Heart right ventricle (tissue), 16 donors: ENCODE results near the gene RFFL. TPM values are rescaled to one million over a fixed set of nuclear protein-coding genes. Genes with fewer than 3 reads are reported as not detected.
"Not testable (repeated sequence)": the region's sequence is repeated elsewhere in the genome, so short reads cannot be mapped to it uniquely, and the experiment has no call there.

Experiments used
- ATAC-seq, 8 donors: fragments of 200-7000 bp; cut with Tn5 transposase; one replicate each; pipeline ENCODE4 v1.9.1; 2020; ENCODE audit warnings: mild to moderate bottlenecking in 8 of 8, moderate library complexity in 8 of 8, moderate number of reproducible peaks in 1 of 8
- DNase-seq, 2 donors: peaks; one replicate each; pipeline ENCODE4 v3.0.0-alpha.2; 2020
- H3K27ac ChIP-seq, 10 donors: fragments of 200-600 bp; sonication (generic) in 2 of 10; one replicate each; pipeline versions ENCODE4 v1.5.0 to v1.8.0; 2020 to 2022; ENCODE audit warnings: mild to moderate bottlenecking in 3 of 10
- H3K27me3 ChIP-seq, 7 donors: fragments of 200-600 bp; one replicate each; pipeline ENCODE4 v1.8.0; 2021 to 2022; ENCODE audit warnings: mild to moderate bottlenecking in 2 of 7
- H3K36me3 ChIP-seq, 9 donors: fragments of 200-600 bp; sonication (generic) in 1 of 9; one replicate each; pipeline versions ENCODE4 v1.5.0 to v1.8.0; 2020 to 2022; ENCODE audit warnings: mild to moderate bottlenecking in 2 of 9
- H3K4me1 ChIP-seq, 9 donors: fragments of 200-600 bp; sonication (generic) in 1 of 9; one replicate each; pipeline versions ENCODE4 v1.5.0 to v1.8.0; 2020 to 2022; ENCODE audit warnings: mild to moderate bottlenecking in 4 of 9
- H3K4me3 ChIP-seq, 10 donors: fragments of 200-600 bp; sonication (generic) in 2 of 10; one replicate each; pipeline versions ENCODE4 v1.5.0 to v1.8.0; 2020 to 2022; ENCODE audit warnings: mild to moderate bottlenecking in 7 of 10, moderate library complexity in 2 of 10
- H3K9me3 ChIP-seq, 11 donors: fragments of 200-600 bp in 10 of 11; sonication (generic) in 2 of 11; one replicate each; pipeline versions ENCODE4 v1.5.0 to v1.8.0; 2013 to 2022; ENCODE audit warnings: mild to moderate bottlenecking in 2 of 11, control low read depth in 1 of 11, moderate library complexity in 1 of 11
- WGBS, 2 donors: extraction: QIAGEN DNeasy Blood & Tissue Kit; methylation state at CpG; one replicate each; pipeline ENCODE4 v1.1.7; 2013; ENCODE audit warnings: inconsistent platforms in 1 of 2; 5-methylcytosine and 5-hydroxymethylcytosine counted together
- intact Hi-C, 10 donors: fragments of 100-400 bp; cut with DNase I; formaldehyde crosslinking; loops; one replicate each; pipeline versions ENCODE4 v1.11.1 to v1.14.2; 2022
- long read RNA-seq, 3 donors: library from polyadenylated mRNA; unstranded; transcript quantifications; one replicate each; pipeline ENCODE4 v2.0.0, GENCODE V29; 2020 to 2021
- polyA plus RNA-seq, 2 donors: library from polyadenylated mRNA; stranded (reverse); fragments of 200-250 nt; gene quantifications; one replicate each; pipeline ENCODE4 v1.2.3, GENCODE V29; 2013
- total RNA-seq, 10 donors: library from RNA; stranded (reverse); fragmentation: NEBNext Ultra II Directional in 3 of 10; extraction: Animal tissue kit (Norgen Biotek cat#: 25700) in 3 of 10; gene quantifications; one replicate each; pipeline versions ENCODE4 v1.2.1 to v1.2.4, GENCODE V29; 2021 to 2023
- TF ChIP-seq, protein P1 (sequence below), 9 donors: fragments of 200-600 bp; sonication (generic) in 2 of 9; IDR thresholded peaks; one replicate each; pipeline versions ENCODE4 v1.5.0 to v1.8.0; 2021 to 2022; ENCODE audit warnings: antibody characterized with exemption in 9 of 9, mild to moderate bottlenecking in 5 of 9, moderate library complexity in 1 of 9
- donor health status: Arrhythmogenic right ventricular cardiomyopathy.
- donor health status: ischemic (EF 13 %, LVEDD 7.1; RV severe dilation, severe dysfunction).
- donor health status: healthy with polysubstance abuse.
- donor health status: DM: no; HTN: yes; CAD: no.
- donor health status: DM: no; HTN: no; CAD: no.
- donor health status: ischemic (EF 25% LVEDD 6.9; RV normal size, moderate dysfunction).
- donor health status: ischemic (EF 25% LVEDD 5.7; RV mildly dilated, moderate dysfunction).
- donor health status: healthy.
- donor health status: DM: yes; HTN: yes; CAD: no.
- donor health status: Ischemic cardiomyopathy.
- donor health status: ischemic (EF 35%, LVEDD 5.7; RV mildly dilated, moderate dysfunction).
- donor health status: nonischemic (EF 11% LVEDD 7.7; RV severe dilation, severe dysfunction).
- donor health status: DM: yes; HTN: yes; CAD: no.
- donor health status: PGD.
- donor health status: ischemic (EF 29% LVEDD 5.4; RV normal size, mild dysfunction).
- donor health status: nonischemic (EF 23%, LVEDD 6.1; RV moderate dilation, normal function).

The RFFL gene, protein sequence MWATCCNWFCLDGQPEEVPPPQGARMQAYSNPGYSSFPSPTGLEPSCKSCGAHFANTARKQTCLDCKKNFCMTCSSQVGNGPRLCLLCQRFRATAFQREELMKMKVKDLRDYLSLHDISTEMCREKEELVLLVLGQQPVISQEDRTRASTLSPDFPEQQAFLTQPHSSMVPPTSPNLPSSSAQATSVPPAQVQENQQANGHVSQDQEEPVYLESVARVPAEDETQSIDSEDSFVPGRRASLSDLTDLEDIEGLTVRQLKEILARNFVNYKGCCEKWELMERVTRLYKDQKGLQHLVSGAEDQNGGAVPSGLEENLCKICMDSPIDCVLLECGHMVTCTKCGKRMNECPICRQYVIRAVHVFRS
- 10 to 100 TPM in 9 of 10 donors, 1 to 10 TPM in 1; 9.2 to 19.3 (median 13.9) TPM for total RNA-seq
- polyA plus RNA-seq: 1 to 10 TPM; 2.3 to 4.6 TPM
- long read RNA-seq, donor 1, full-length matches to known transcripts: 7 of 11 reads
- long read RNA-seq, donor 1, partial matches to known transcripts: 3 of 11 reads
- long read RNA-seq, donor 1, other reads (novel, unspliced or antisense): 1 of 11 reads
- long read RNA-seq, donor 2, full-length matches to known transcripts: 6 of 14 reads
- long read RNA-seq, donor 2, partial matches to known transcripts: 1 of 14 reads
- long read RNA-seq, donor 2, other reads (novel, unspliced or antisense): 7 of 14 reads
- long read RNA-seq, donor 3, full-length matches to known transcripts: 13 of 27 reads
- long read RNA-seq, donor 3, partial matches to known transcripts: 4 of 27 reads
- long read RNA-seq, donor 3, other reads (novel, unspliced or antisense): 10 of 27 reads

DNA sequence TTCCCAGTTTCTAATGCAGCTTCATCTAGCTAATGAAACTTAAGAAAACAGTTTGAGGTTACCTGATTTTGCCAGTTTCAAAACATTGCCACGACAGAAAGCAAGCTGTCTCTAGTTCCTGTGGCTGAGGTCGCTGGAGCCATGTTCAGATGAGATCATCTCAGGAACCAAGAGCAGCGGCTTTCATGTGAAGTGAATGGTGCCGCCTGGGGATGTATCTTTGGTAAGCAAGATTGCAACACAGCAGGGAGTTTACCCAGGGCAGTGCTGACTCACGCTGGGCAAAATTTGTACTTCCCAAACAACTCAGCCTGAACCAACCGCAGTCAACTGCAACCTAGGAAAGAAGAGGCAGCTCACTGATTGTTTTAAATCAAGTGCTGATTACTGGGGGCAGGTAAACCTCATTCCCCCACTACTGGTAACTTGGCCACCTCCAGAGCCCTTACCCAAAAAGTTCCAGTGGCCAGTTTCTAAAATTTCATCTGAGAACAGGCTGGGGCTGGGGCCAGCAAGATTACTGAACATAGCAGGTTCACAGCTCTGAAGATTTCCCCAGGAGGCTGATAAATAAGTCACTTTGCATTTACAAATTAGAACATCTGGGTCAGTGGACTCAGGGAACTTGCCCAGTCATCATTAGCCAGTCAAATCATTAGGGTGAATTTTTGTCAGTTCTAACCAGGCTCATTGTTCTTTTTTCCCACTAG lies at the start of gene RFFL:
Gene RFFL, minus strand, starts transcription at position 194 of the 710 bp plus-strand sequence. CDS start 37,154 bp downstream, outside the sequence.
- intact Hi-C loops: loop anchor here in 3 of 10 donors (5.0 kb wide), 1 partner anchor 41 kb away; no protein-coding TSS in a partner anchor

DNA sequence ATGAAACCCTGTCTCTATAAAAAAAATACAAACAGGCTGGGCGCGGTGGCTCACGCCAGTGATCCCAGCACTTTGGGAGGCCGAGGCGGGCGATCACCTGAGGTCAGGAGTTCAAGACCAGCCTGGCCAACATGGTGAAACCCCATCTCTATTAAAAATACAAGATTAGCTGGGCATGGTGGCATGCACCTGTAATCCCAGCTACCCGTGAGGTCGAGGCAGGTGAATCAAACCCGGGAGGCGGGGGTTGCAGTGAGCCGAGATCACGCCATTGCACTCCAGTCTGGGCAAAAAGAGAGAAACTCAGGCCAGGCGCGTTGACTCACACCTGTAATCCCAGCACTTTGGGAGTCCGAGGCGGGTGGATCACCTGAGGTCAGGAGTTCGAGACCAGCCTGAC lies 47.3 kb upstream of the RFFL start:
- H3K4me1 ChIP-seq, H3K4me3 ChIP-seq, H3K9me3 ChIP-seq, H3K27ac ChIP-seq, H3K27me3 ChIP-seq, ATAC-seq, DNase-seq: not testable (repeated sequence)
- WGBS, 2 donors: 97 to 98% methylated on average over 17 of the region's 17 CpGs
- intact Hi-C loops: loop anchor here in 4 of 10 donors (10.0 kb wide), 3 partner anchors 116 to 686 kb away; no protein-coding TSS in a partner anchor
- H3K36me3 ChIP-seq: peaks cover 0 to 15% (median 8%) of the 10 kb centered on the region in 9 donors

More for the DNA sequence above, at the start of gene RFFL:
- Histone ChIP-seq H3K4me1 (peaks cover 0 to 41% (median 12%) of the 10 kb centered on the region in 9 donors), H3K27ac (peak within 1 kb of the TSS; percentile 3 to 92 (median 68)), H3K36me3 (peaks cover 0 to 11% (median 0%) of the 10 kb centered on the region in 9 donors), H3K9me3 (no peaks in the 10 kb centered on the region), H3K4me3 (peak within 1 kb of the TSS in 8 of 10 donors; percentile 18 to 41 (median 34)), H3K27me3 (no peaks in the 10 kb centered on the region)
- ATAC-seq: peak; percentile 96 to 100 (median 99)
- TF ChIP-seq, protein P1, sequence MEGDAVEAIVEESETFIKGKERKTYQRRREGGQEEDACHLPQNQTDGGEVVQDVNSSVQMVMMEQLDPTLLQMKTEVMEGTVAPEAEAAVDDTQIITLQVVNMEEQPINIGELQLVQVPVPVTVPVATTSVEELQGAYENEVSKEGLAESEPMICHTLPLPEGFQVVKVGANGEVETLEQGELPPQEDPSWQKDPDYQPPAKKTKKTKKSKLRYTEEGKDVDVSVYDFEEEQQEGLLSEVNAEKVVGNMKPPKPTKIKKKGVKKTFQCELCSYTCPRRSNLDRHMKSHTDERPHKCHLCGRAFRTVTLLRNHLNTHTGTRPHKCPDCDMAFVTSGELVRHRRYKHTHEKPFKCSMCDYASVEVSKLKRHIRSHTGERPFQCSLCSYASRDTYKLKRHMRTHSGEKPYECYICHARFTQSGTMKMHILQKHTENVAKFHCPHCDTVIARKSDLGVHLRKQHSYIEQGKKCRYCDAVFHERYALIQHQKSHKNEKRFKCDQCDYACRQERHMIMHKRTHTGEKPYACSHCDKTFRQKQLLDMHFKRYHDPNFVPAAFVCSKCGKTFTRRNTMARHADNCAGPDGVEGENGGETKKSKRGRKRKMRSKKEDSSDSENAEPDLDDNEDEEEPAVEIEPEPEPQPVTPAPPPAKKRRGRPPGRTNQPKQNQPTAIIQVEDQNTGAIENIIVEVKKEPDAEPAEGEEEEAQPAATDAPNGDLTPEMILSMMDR (IDR thresholded peaks at IDR 0.05): peak in 5 of 9 donors; percentile 27 to 53 (median 46)
- peak; percentile 58 to 85 for DNase-seq
- WGBS, 2 donors: 12 to 27% methylated on average over 6 of the region's 6 CpGs

DNA sequence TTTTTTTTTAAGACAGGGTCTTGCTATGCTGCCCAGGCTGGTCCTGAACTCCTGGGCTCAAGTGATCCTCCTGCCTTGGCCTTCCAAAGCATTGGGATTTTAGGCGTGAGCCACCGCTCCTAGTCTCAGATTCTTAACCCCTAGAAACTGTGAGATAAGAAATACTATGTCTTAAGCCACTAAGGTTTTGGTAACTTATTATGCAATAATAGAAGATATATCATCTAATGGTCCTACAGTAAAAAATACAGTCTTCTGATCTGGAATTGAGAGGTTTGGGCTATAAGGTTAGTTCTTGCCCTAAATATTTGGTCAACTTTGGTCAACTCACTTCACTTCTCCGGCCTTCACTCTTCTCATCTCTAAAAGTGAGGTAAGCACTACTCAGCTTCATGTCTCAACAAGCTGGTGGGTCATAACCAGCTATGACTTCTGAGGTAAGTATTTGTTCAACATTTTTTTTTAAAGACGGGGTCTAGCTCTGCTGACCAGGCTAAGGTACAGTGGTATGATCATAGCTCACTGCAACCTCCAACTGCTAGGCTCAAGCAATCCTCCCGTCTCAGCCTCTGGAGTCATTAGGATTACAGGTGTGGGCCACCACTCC lies 41.4 kb upstream of the RFFL start:
- TF ChIP-seq, protein P1 (IDR thresholded peaks at IDR 0.05): no peak
- DNase-seq: no peak
- H3K9me3 ChIP-seq: no peaks in the 10 kb centered on the region

DNA sequence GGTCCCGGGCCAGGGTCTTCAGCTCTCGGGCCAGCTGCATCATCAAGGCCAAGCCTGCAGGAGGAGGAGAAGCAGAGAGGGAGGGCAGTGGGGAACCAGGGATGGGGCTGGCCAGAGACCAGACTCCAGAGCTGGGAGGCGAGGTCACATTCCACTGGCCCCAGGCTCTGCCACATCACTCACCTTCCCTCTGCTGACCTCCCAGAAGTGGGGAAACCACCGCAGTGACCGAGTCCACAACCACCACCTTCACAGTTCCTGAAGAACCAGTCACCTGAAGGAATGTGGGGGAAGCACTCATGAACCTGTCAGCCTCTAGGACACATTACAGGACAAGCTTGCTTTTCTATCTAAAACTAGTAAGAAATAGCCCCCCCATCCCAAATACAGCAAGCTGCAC lies 39.8 kb upstream of the RFFL start:
- TF ChIP-seq, protein P1 (IDR thresholded peaks at IDR 0.05): no peak
- no peak overlapping the region for H3K27ac ChIP-seq
- no peak for DNase-seq
- peaks cover 0 to 88% (median 44%) of the 10 kb centered on the region in 9 donors for H3K36me3 ChIP-seq
- no peak for ATAC-seq
- no peaks in the 10 kb centered on the region for H3K27me3 ChIP-seq
- intact Hi-C loops: no loop called here
- H3K4me3 ChIP-seq: no peak overlapping the region
- 91 to 93% methylated on average over 5 of the region's 5 CpGs for WGBS, 2 donors
- no peaks in the 10 kb centered on the region for H3K9me3 ChIP-seq
- H3K4me1 ChIP-seq: no peaks in the 10 kb centered on the region

More for the DNA sequence above, 41.4 kb upstream of the RFFL start:
- H3K27me3 ChIP-seq: no peaks in the 10 kb centered on the region
- ATAC-seq: no peak
- H3K36me3 ChIP-seq: peaks cover 0 to 71% (median 32%) of the 10 kb centered on the region in 9 donors
- H3K4me1 ChIP-seq: no peaks in the 10 kb centered on the region
- whole genome bisulfite sequencing, 2 donors: 97 to 99% methylated on average over 5 of the region's 5 CpGs
- H3K27ac ChIP-seq: no peak overlapping the region
- H3K4me3 ChIP-seq: no peak overlapping the region
- intact Hi-C loops: no loop called here
